ENCODE measurements around the gene TGFBI. TPM values are rescaled to one million over a fixed set of nuclear protein-coding genes. Genes with fewer than 3 reads are reported as not detected.

The TGFBI gene
- total and polyA plus RNA-seq, 4 donors = 66.1 to 245 (median 132) TPM

- peaks cover 10% of the 10 kb centered on the region for H3K4me1 ChIP-seq (ENCODE audit: control insufficient read depth, insufficient read depth, low read length)
- peak in 2 of 6 donors; percentile 11 to 37 for DNase-seq (ENCODE audit: low read depth in 4 of 6, low spot score in 6 of 6)
- 66% methylated on average over 21 of the region's 21 CpGs for WGBS (ENCODE audit: insufficient coverage)
- no peaks in the 10 kb centered on the region for H3K36me3 ChIP-seq (ENCODE audit: control insufficient read depth, insufficient read depth, low read length)
- peaks cover 2% of the 10 kb centered on the region for H3K9me3 ChIP-seq (ENCODE audit: control insufficient read depth, insufficient read depth, low read length)
- H3K27ac ChIP-seq (ENCODE audit: low read depth, low read length) = no peak overlapping the region
- no peak overlapping the region for H3K4me3 ChIP-seq (ENCODE audit: low read depth, low read length)
- H3K27me3 ChIP-seq (ENCODE audit: control insufficient read depth, insufficient read depth, low read length) = no peaks in the 10 kb centered on the region
Measured at GRCh38 chr5:135990528-135991255, 38.1 kb upstream of the TGFBI start.

GRCh38 chr5:135991429-135991828 lies 37.4 kb upstream of the TGFBI start:
- H3K4me1 ChIP-seq (ENCODE audit: control insufficient read depth, insufficient read depth, low read length) = peaks cover 10% of the 10 kb centered on the region
- no peak overlapping the region for H3K4me3 ChIP-seq (ENCODE audit: low read depth, low read length)
- 65% methylated on average over 6 of the region's 6 CpGs for WGBS (ENCODE audit: insufficient coverage)
- no peak overlapping the region for H3K27ac ChIP-seq (ENCODE audit: low read depth, low read length)
- no peaks in the 10 kb centered on the region for H3K36me3 ChIP-seq (ENCODE audit: control insufficient read depth, insufficient read depth, low read length)
- DNase-seq (ENCODE audit: low read depth in 4 of 6, low spot score in 6 of 6) = peak in 1 of 6 donors; percentile 17
- no peaks in the 10 kb centered on the region for H3K27me3 ChIP-seq (ENCODE audit: control insufficient read depth, insufficient read depth, low read length)
- H3K9me3 ChIP-seq (ENCODE audit: control insufficient read depth, insufficient read depth, low read length) = peaks cover 2% of the 10 kb centered on the region

GRCh38 chr5:135993335-135993879 lies 35.4 kb upstream of the TGFBI start:
- Histone ChIP-seq H3K27me3 (ENCODE audit: control insufficient read depth, insufficient read depth, low read length) (no peaks in the 10 kb centered on the region), H3K4me3 (ENCODE audit: low read depth, low read length) (no peak overlapping the region), H3K36me3 (ENCODE audit: control insufficient read depth, insufficient read depth, low read length) (no peaks in the 10 kb centered on the region), H3K27ac (ENCODE audit: low read depth, low read length) (peak overlapping the region; percentile 40), H3K4me1 (ENCODE audit: control insufficient read depth, insufficient read depth, low read length) (peaks cover 10% of the 10 kb centered on the region), H3K9me3 (ENCODE audit: control insufficient read depth, insufficient read depth, low read length) (peaks cover 2% of the 10 kb centered on the region)
- 96% methylated on average over 5 of the region's 6 CpGs for WGBS (ENCODE audit: insufficient coverage)
- no peak for DNase-seq (ENCODE audit: low read depth in 4 of 6, low spot score in 6 of 6)

- 41% methylated on average over 2 of the region's 6 CpGs for WGBS (ENCODE audit: insufficient coverage)
- no peak overlapping the region for H3K4me3 ChIP-seq (ENCODE audit: low read depth, low read length)
- peaks cover 13% of the 10 kb centered on the region for H3K4me1 ChIP-seq (ENCODE audit: control insufficient read depth, insufficient read depth, low read length)
- H3K27ac ChIP-seq (ENCODE audit: low read depth, low read length) = peak overlapping the region; percentile 40
- H3K9me3 ChIP-seq (ENCODE audit: control insufficient read depth, insufficient read depth, low read length) = peaks cover 2% of the 10 kb centered on the region
- no peaks in the 10 kb centered on the region for H3K27me3 ChIP-seq (ENCODE audit: control insufficient read depth, insufficient read depth, low read length)
- peak in 1 of 6 donors; percentile 42 for DNase-seq (ENCODE audit: low read depth in 4 of 6, low spot score in 6 of 6)
- no peaks in the 10 kb centered on the region for H3K36me3 ChIP-seq (ENCODE audit: control insufficient read depth, insufficient read depth, low read length)
Measured at GRCh38 chr5:135993880-135994636, 34.7 kb upstream of the TGFBI start.

DNA sequence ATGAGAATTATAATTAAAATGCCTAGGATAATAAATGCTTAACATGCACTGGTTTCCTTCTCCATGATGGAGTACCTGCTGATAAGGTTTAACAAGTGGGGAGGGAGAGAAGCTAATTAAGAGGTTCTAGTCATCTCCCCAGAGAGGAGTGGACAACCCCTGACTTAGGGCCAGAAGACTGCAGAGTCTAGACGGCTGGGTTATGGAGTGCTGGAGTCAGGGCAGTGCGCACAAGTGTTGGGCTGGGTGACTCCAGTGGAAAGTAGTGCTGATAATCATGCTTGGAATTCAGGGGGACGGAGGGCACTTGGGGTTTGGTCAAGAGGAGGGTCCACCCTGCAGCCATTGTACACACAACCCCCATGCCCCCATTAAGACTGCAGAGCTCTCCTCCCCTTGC lies 32.8 kb upstream of the TGFBI start:
- no peaks in the 10 kb centered on the region for H3K9me3 ChIP-seq (ENCODE audit: control insufficient read depth, insufficient read depth, low read length)
- H3K27ac ChIP-seq (ENCODE audit: low read depth, low read length) = no peak overlapping the region
- H3K27me3 ChIP-seq (ENCODE audit: control insufficient read depth, insufficient read depth, low read length) = no peaks in the 10 kb centered on the region
- H3K4me3 ChIP-seq (ENCODE audit: low read depth, low read length) = no peak overlapping the region
- peaks cover 6% of the 10 kb centered on the region for H3K4me1 ChIP-seq (ENCODE audit: control insufficient read depth, insufficient read depth, low read length)
- 86% methylated on average over 3 of the region's 3 CpGs for WGBS (ENCODE audit: insufficient coverage)
- no peaks in the 10 kb centered on the region for H3K36me3 ChIP-seq (ENCODE audit: control insufficient read depth, insufficient read depth, low read length)
- DNase-seq (ENCODE audit: low read depth in 4 of 6, low spot score in 6 of 6) = no peak

GRCh38 chr5:135996611-135997010 lies 32.2 kb upstream of the TGFBI start:
- H3K9me3 ChIP-seq (ENCODE audit: control insufficient read depth, insufficient read depth, low read length) = no peaks in the 10 kb centered on the region
- WGBS (ENCODE audit: insufficient coverage) = 57% methylated on average over 1 of the region's 2 CpGs
- peaks cover 9% of the 10 kb centered on the region for H3K4me1 ChIP-seq (ENCODE audit: control insufficient read depth, insufficient read depth, low read length)
- no peaks in the 10 kb centered on the region for H3K27me3 ChIP-seq (ENCODE audit: control insufficient read depth, insufficient read depth, low read length)
- H3K36me3 ChIP-seq (ENCODE audit: control insufficient read depth, insufficient read depth, low read length) = no peaks in the 10 kb centered on the region
- no peak overlapping the region for H3K4me3 ChIP-seq (ENCODE audit: low read depth, low read length)
- H3K27ac ChIP-seq (ENCODE audit: low read depth, low read length) = no peak overlapping the region
- DNase-seq (ENCODE audit: low read depth in 4 of 6, low spot score in 6 of 6) = no peak

DNA sequence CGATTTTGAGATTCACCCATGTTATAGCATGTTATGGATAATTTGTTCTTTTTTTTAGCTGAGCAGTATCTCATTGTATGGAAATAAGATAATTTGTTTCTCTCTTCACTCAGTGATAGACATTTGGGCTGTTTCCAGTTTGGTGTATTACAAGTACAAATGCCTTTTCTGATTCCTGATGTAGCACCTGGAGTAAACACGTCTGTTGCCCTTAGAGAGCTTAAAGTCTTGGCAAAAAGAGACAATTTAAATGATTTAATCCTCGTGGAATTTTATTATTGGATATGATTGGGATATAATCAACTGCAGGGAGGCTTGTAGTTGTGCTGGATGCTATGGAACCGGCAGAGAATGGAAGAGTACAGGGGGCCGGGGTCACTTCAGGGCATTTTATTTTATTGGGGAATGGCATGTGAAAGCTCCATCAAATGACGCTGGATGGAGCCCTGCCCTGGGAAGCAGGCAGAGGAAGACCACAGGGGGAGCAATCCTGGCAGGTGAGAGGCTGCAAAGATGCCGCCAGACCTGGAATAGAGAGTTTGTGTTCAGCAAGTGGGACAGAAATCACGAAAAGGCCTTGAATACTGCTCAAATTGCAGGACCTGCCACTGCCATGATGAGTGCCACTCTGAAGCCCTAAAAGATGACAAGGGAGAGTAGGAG lies 31.0 kb upstream of the TGFBI start:
- H3K4me3 ChIP-seq (ENCODE audit: low read depth, low read length) = no peak overlapping the region
- H3K27ac ChIP-seq (ENCODE audit: low read depth, low read length) = no peak overlapping the region
- no peaks in the 10 kb centered on the region for H3K27me3 ChIP-seq (ENCODE audit: control insufficient read depth, insufficient read depth, low read length)
- DNase-seq (ENCODE audit: low read depth in 4 of 6, low spot score in 6 of 6) = no peak
- H3K9me3 ChIP-seq (ENCODE audit: control insufficient read depth, insufficient read depth, low read length) = no peaks in the 10 kb centered on the region
- WGBS (ENCODE audit: insufficient coverage) = 61% methylated on average over 7 of the region's 8 CpGs
- no peaks in the 10 kb centered on the region for H3K36me3 ChIP-seq (ENCODE audit: control insufficient read depth, insufficient read depth, low read length)
- H3K4me1 ChIP-seq (ENCODE audit: control insufficient read depth, insufficient read depth, low read length) = peaks cover 10% of the 10 kb centered on the region

DNA sequence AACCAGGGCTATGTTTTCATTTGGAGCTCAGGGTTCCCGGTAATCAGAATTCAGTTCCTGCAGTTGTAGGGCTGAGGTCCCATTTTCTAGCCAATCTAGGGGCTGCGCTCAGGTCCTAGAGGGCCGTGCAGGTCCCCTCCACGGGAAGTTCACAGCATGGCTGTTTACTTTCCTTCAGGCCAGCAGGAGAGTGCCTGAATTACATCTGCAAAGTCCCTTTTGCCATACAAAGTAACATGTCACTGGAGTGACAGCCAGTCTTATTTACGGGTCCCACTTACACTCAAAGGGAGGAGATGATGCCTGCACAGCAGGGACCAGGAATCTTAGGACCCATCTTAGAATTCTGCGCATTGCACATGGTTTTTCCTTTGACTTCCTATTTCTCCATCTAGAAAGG lies 29.9 kb upstream of the TGFBI start:
- WGBS (ENCODE audit: insufficient coverage) = 55% methylated on average over 5 of the region's 6 CpGs
- DNase-seq (ENCODE audit: low read depth in 4 of 6, low spot score in 6 of 6) = no peak

GRCh38 chr5:135999406-136000139 lies 29.2 kb upstream of the TGFBI start:
- peaks cover 10% of the 10 kb centered on the region for H3K4me1 ChIP-seq (ENCODE audit: control insufficient read depth, insufficient read depth, low read length)
- WGBS (ENCODE audit: insufficient coverage) = 70% methylated on average over 3 of the region's 8 CpGs
- no peaks in the 10 kb centered on the region for H3K36me3 ChIP-seq (ENCODE audit: control insufficient read depth, insufficient read depth, low read length)
- no peak overlapping the region for H3K27ac ChIP-seq (ENCODE audit: low read depth, low read length)
- H3K4me3 ChIP-seq (ENCODE audit: low read depth, low read length) = no peak overlapping the region
- H3K9me3 ChIP-seq (ENCODE audit: control insufficient read depth, insufficient read depth, low read length) = no peaks in the 10 kb centered on the region
- no peaks in the 10 kb centered on the region for H3K27me3 ChIP-seq (ENCODE audit: control insufficient read depth, insufficient read depth, low read length)
- no peak for DNase-seq (ENCODE audit: low read depth in 4 of 6, low spot score in 6 of 6)

More for the DNA sequence above, 29.9 kb upstream of the TGFBI start:
- Histone ChIP-seq H3K36me3 (ENCODE audit: control insufficient read depth, insufficient read depth, low read length) (no peaks in the 10 kb centered on the region), H3K4me1 (ENCODE audit: control insufficient read depth, insufficient read depth, low read length) (peaks cover 10% of the 10 kb centered on the region), H3K4me3 (ENCODE audit: low read depth, low read length) (no peak overlapping the region), H3K9me3 (ENCODE audit: control insufficient read depth, insufficient read depth, low read length) (no peaks in the 10 kb centered on the region), H3K27ac (ENCODE audit: low read depth, low read length) (no peak overlapping the region), H3K27me3 (ENCODE audit: control insufficient read depth, insufficient read depth, low read length) (no peaks in the 10 kb centered on the region)
